ENCODE data around the gene TMCO6. TPM values are rescaled to one million over a fixed set of nuclear protein-coding genes. Genes with fewer than 3 reads are reported as not detected.
"Not testable (repeated sequence)": the region's sequence is repeated elsewhere in the genome, so short reads cannot be mapped to it uniquely, and the experiment has no call there.

Gene TMCO6
- total and polyA plus RNA-seq, 2 of the 4 experiments (the other 2 are of a cell fraction), result 6.6 to 10.6 TPM

GRCh38 chr5:140638898-140639147 is 428 bp upstream of the TMCO6 start:
- peak overlapping the region; percentile 60 for H3K27ac ChIP-seq (ENCODE audit: insufficient read depth, low read length)
- POLR2A ChIA-PET (ENCODE audit: unreplicated experiment); H3K9me1 ChIP-seq (ENCODE audit: insufficient read depth, low read length); in situ Hi-C loops (cut with MboI; ENCODE audit: low sequenced_read_pairs); H2AK9ac ChIP-seq (replicated peaks; ENCODE audit: low read depth, low read length, poor library complexity); H3K9me3 ChIP-seq (ENCODE audit: control insufficient read depth, insufficient read depth, low read length); H3K4me1 ChIP-seq (ENCODE audit: control insufficient read depth, insufficient read depth, low read length); DNase-seq; H2BK20ac ChIP-seq (ENCODE audit: low read depth, low read length); BruUV-seq (replicated peaks); H2AK5ac ChIP-seq (ENCODE audit: low read depth, low read length); H4K20me1 ChIP-seq (ENCODE audit: insufficient read depth, low read length); ATAC-seq (ENCODE audit: low read depth); dilution Hi-C loops (cut with HindIII; ENCODE audit: low sequenced_read_pairs, unreplicated experiment); H3K27me3 ChIP-seq (ENCODE audit: control insufficient read depth, insufficient read depth, low read length): not testable (repeated sequence)
- intact Hi-C loops (cut with micrococcal nuclease), result loop anchor here (1.0 to 10.0 kb wide), 3 partner anchors 82 to 394 kb away; partner anchors contain the start of genes EIF4EBP3 and SRA1
- peak overlapping the region; percentile 91 for H2AFZ ChIP-seq (replicated peaks; ENCODE audit: low read length, poor library complexity)
- peak overlapping the region; percentile 73 to 84; a peak in 3 of 4 replicates for H4K8ac ChIP-seq (ENCODE audit: low read depth in 2 of 2, low read length in 2 of 2)
- peak overlapping the region; percentile 15 for H3K14ac ChIP-seq (replicated peaks; ENCODE audit: low read depth, low read length)
- H3K9ac ChIP-seq (ENCODE audit: low read depth, low read length), result peak overlapping the region; percentile 55
- H3K56ac ChIP-seq (ENCODE audit: extremely low read depth, insufficient read depth, low read length), result peak overlapping the region; percentile 21; the same call in 1 of the 2 replicates
- peak overlapping the region; percentile 11; the same call in 1 of the 2 replicates for H2BK120ac ChIP-seq (ENCODE audit: low read depth, low read length)
- peak overlapping the region; percentile 71 for H4K91ac ChIP-seq (ENCODE audit: insufficient read depth, low read depth, low read length)
- CTCF ChIA-PET, result interaction anchor here (0.6 to 1.2 kb wide), 4 partner anchors 9 to 253 kb away, joined by 3 to 4 read pairs (median 4); partner anchors contain the start of gene IK
- peak overlapping the region; percentile 1; the same call in 1 of the 2 replicates for H3K23ac ChIP-seq (ENCODE audit: low read depth, low read length)
- peak overlapping the region; percentile 44 for H3K4me3 ChIP-seq (ENCODE audit: insufficient read depth, low read depth, low read length)
- H2BK5ac ChIP-seq (ENCODE audit: low read depth, low read length, poor library complexity, severe bottlenecking), result peak overlapping the region; percentile 61
- H3K79me1 ChIP-seq (ENCODE audit: low read depth in 1 of 2, low read length in 2 of 2), result peaks cover 6 to 27% of the 10 kb centered on the region in 2 experiments
- peak overlapping the region; percentile 23 for H3K4ac ChIP-seq (ENCODE audit: low read depth, low read length)
- H4K5ac ChIP-seq (ENCODE audit: low read depth, low read length), result peak overlapping the region; percentile 82
- peak overlapping the region; percentile 21; the same call in 1 of the 3 replicates for H2BK15ac ChIP-seq (ENCODE audit: low read depth, low read length)
- peak overlapping the region; percentile 95 for H3K4me2 ChIP-seq (ENCODE audit: low read depth, low read length)
- peaks cover 15% of the 10 kb centered on the region for H3K36me3 ChIP-seq (ENCODE audit: control insufficient read depth, insufficient read depth, low read length)
- 23% methylated on average over 5 of the region's 9 CpGs; no CpG with 5 or more reads in 1 of the 2 experiments for WGBS, 2 experiments (ENCODE audit: extremely low coverage in 2 of 2, insufficient read length in 1 of 2)
- peak overlapping the region; percentile 71 for H3K18ac ChIP-seq (ENCODE audit: low read depth, low read length)

Measured in IMR-90 (cell line).